CD8-positive, alpha-beta memory T cell (primary cell): Measurements from ENCODE around the gene LCA5. TPM values are rescaled to one million over a fixed set of nuclear protein-coding genes. Genes with fewer than 3 reads are reported as not detected.

Source experiments
- CTCF ChIA-PET: fragments of 350-600 bp; sonication (Branson Sonifier 250); formaldehyde crosslinking; loops from one replicate; lab custom pipeline; 2021; ENCODE audit warnings: antibody characterized with exemption; lab: Charles Lee
- POLR2A ChIA-PET: fragments of 350-600 bp; sonication (Branson Sonifier 250); formaldehyde crosslinking; loops from one replicate; lab custom pipeline; 2021; ENCODE audit warnings: antibody characterized with exemption; lab: Charles Lee
- DNase-seq, 5 donors: peaks; one replicate each; pipeline versions ENCODE4 v3.0.0 to v3.0.0-alpha.2; 2020 to 2022; ENCODE audit warnings: mixed read lengths in 1 of 5
- H3K27ac ChIP-seq: one replicate; pipeline ENCODE4 v1.7.0; 2013; ENCODE audit warnings: low read depth, mild to moderate bottlenecking, low read length, moderate library complexity
- H3K27me3 ChIP-seq: 2 replicates; pipeline ENCODE4 v1.7.0; 2013; ENCODE audit warnings: low read length, mild to moderate bottlenecking; ENCODE audit not compliant: insufficient read depth, poor library complexity, severe bottlenecking
- H3K36me3 ChIP-seq: 2 replicates; pipeline ENCODE4 v1.7.0; 2013; ENCODE audit warnings: mild to moderate bottlenecking, low read length, moderate library complexity; ENCODE audit not compliant: insufficient read depth
- H3K4me1 ChIP-seq: 2 replicates; pipeline ENCODE4 v1.7.0; 2013; ENCODE audit warnings: mild to moderate bottlenecking, low read length, moderate library complexity; ENCODE audit not compliant: insufficient read depth
- H3K4me3 ChIP-seq: 2 replicates; pipeline ENCODE4 v1.7.0; 2013; ENCODE audit warnings: mild to moderate bottlenecking, low read length
- H3K9me3 ChIP-seq: 2 replicates; pipeline ENCODE4 v1.7.0; 2013; ENCODE audit warnings: mild to moderate bottlenecking, low read length
- H3K27ac Mint-ChIP-seq, 8 donors: one replicate each; pipeline ENCODE4 v1.8.0; 2020 to 2021; ENCODE audit warnings: mixed read lengths in 8 of 8, mild to moderate bottlenecking in 6 of 8, inconsistent platforms in 3 of 8, moderate library complexity in 3 of 8
- H3K27me3 Mint-ChIP-seq, 2 donors: one replicate each; pipeline ENCODE4 v1.8.0; 2020 to 2021; ENCODE audit warnings: mixed read lengths in 2 of 2, mild to moderate bottlenecking in 1 of 2, moderate library complexity in 1 of 2
- H3K36me3 Mint-ChIP-seq, 3 donors: one replicate each; pipeline ENCODE4 v1.8.0; 2020 to 2021; ENCODE audit warnings: mixed read lengths in 3 of 3, inconsistent platforms in 1 of 3, mild to moderate bottlenecking in 1 of 3
- H3K4me1 Mint-ChIP-seq, 3 donors: one replicate each; pipeline ENCODE4 v1.8.0; 2020 to 2021; ENCODE audit warnings: mixed read lengths in 3 of 3, inconsistent platforms in 1 of 3, mild to moderate bottlenecking in 1 of 3
- H3K4me3 Mint-ChIP-seq, 7 donors: one replicate each; pipeline ENCODE4 v1.8.0; 2020 to 2021; ENCODE audit warnings: mixed read lengths in 7 of 7, mild to moderate bottlenecking in 6 of 7, moderate library complexity in 4 of 7, inconsistent platforms in 2 of 7
- H3K9me3 Mint-ChIP-seq, 5 donors: one replicate each; pipeline ENCODE4 v1.8.0; 2020 to 2022; ENCODE audit warnings: mixed read lengths in 5 of 5, mild to moderate bottlenecking in 3 of 5, moderate library complexity in 2 of 5, inconsistent platforms in 1 of 5
- polyA plus RNA-seq: library from polyadenylated mRNA; unstranded; fragments of 300-500 nt; fragmentation: Illumina TruSeq; gene quantifications from one replicate; pipeline ENCODE4 v1.2.3, GENCODE V29; 2021
- total RNA-seq, 2 experiments: library from RNA; stranded (reverse); gene quantifications; one replicate each; pipeline ENCODE4 v1.2.3, GENCODE V29; 2021

Gene LCA5
- total and polyA plus RNA-seq, 3 experiments from 2014 or later: 0.12 to 0.22 (median 0.16) TPM

- H3K4me1 ChIP-seq: no peaks in the 10 kb centered on the region
- H3K4me3 ChIP-seq: no peak overlapping the region
- no peaks in the 10 kb centered on the region for H3K9me3 ChIP-seq
- DNase-seq: peak in 2 of 5 donors; percentile 3 to 33
- Mint-ChIP-seq H3K4me3 (peak overlapping the region in 1 of 7 donors; percentile 29), H3K9me3 (no peaks in the 10 kb centered on the region), H3K27me3 (no peaks in the 10 kb centered on the region), H3K4me1 (peaks cover 0 to 3% (median 1%) of the 10 kb centered on the region in 3 donors), H3K27ac (no peak overlapping the region), H3K36me3 (no peaks in the 10 kb centered on the region)
- H3K27ac ChIP-seq: no peak overlapping the region
- H3K36me3 ChIP-seq: no peaks in the 10 kb centered on the region
- ChIA-PET POLR2A (no interaction called here), CTCF (no interaction called here)
- H3K27me3 ChIP-seq: no peaks in the 10 kb centered on the region
Observed at GRCh38 chr6:79570129-79571029, 33.1 kb upstream of the LCA5 start.

- Mint-ChIP-seq H3K4me3 (no peak overlapping the region), H3K9me3 (no peaks in the 10 kb centered on the region), H3K27me3 (no peaks in the 10 kb centered on the region), H3K36me3 (no peaks in the 10 kb centered on the region), H3K4me1 (peaks cover 0 to 3% (median 1%) of the 10 kb centered on the region in 3 donors), H3K27ac (no peak overlapping the region)
- H3K36me3 ChIP-seq: no peaks in the 10 kb centered on the region
- no peak for DNase-seq
- POLR2A ChIA-PET: no interaction called here
- no peak overlapping the region for H3K27ac ChIP-seq
- no peaks in the 10 kb centered on the region for H3K4me1 ChIP-seq
- H3K4me3 ChIP-seq: no peak overlapping the region
- CTCF ChIA-PET: no interaction called here
- no peaks in the 10 kb centered on the region for H3K27me3 ChIP-seq
- no peaks in the 10 kb centered on the region for H3K9me3 ChIP-seq
Observed at GRCh38 chr6:79568996-79569395, 31.8 kb upstream of the LCA5 start.

- no peak for DNase-seq
- Histone ChIP-seq H3K9me3 (no peaks in the 10 kb centered on the region), H3K36me3 (no peaks in the 10 kb centered on the region), H3K27me3 (no peaks in the 10 kb centered on the region), H3K27ac (no peak overlapping the region), H3K4me1 (no peaks in the 10 kb centered on the region), H3K4me3 (no peak overlapping the region)
- POLR2A ChIA-PET: no interaction called here
- H3K4me1 Mint-ChIP-seq: no peaks in the 10 kb centered on the region
- no peaks in the 10 kb centered on the region for H3K27me3 Mint-ChIP-seq
- CTCF ChIA-PET: no interaction called here
- no peaks in the 10 kb centered on the region for H3K36me3 Mint-ChIP-seq
- no peak overlapping the region for H3K27ac Mint-ChIP-seq
- H3K4me3 Mint-ChIP-seq: no peak overlapping the region
- H3K9me3 Mint-ChIP-seq: no peaks in the 10 kb centered on the region
Observed at GRCh38 chr6:79564636-79565035, 27.4 kb upstream of the LCA5 start.

- DNase-seq: no peak
- no peaks in the 10 kb centered on the region for H3K36me3 Mint-ChIP-seq
- H3K9me3 Mint-ChIP-seq: no peaks in the 10 kb centered on the region
- no peak overlapping the region for H3K4me3 Mint-ChIP-seq
- no peaks in the 10 kb centered on the region for H3K4me1 ChIP-seq
- H3K27ac Mint-ChIP-seq: no peak overlapping the region
- H3K9me3 ChIP-seq: no peaks in the 10 kb centered on the region
- POLR2A ChIA-PET: no interaction called here
- H3K36me3 ChIP-seq: no peaks in the 10 kb centered on the region
- no peaks in the 10 kb centered on the region for H3K27me3 ChIP-seq
- CTCF ChIA-PET: no interaction called here
- H3K27ac ChIP-seq: no peak overlapping the region
- H3K4me1 Mint-ChIP-seq: no peaks in the 10 kb centered on the region
- peaks cover 0 to 3% of the 10 kb centered on the region in 2 donors for H3K27me3 Mint-ChIP-seq
- H3K4me3 ChIP-seq: no peak overlapping the region
Observed at GRCh38 chr6:79559706-79560105, 22.5 kb upstream of the LCA5 start.

- Histone ChIP-seq H3K27me3 (no peaks in the 10 kb centered on the region), H3K36me3 (no peaks in the 10 kb centered on the region), H3K4me1 (no peaks in the 10 kb centered on the region), H3K27ac (no peak overlapping the region), H3K9me3 (no peaks in the 10 kb centered on the region), H3K4me3 (no peak overlapping the region)
- H3K4me1 Mint-ChIP-seq: no peaks in the 10 kb centered on the region
- no peaks in the 10 kb centered on the region for H3K36me3 Mint-ChIP-seq
- no peak overlapping the region for H3K27ac Mint-ChIP-seq
- CTCF ChIA-PET: no interaction called here
- no peak for DNase-seq
- no peak overlapping the region for H3K4me3 Mint-ChIP-seq
- no peaks in the 10 kb centered on the region for H3K9me3 Mint-ChIP-seq
- POLR2A ChIA-PET: no interaction called here
- H3K27me3 Mint-ChIP-seq: peaks cover 0 to 3% of the 10 kb centered on the region in 2 donors
Observed at GRCh38 chr6:79557673-79558467, 20.6 kb upstream of the LCA5 start.

- Mint-ChIP-seq H3K9me3 (no peaks in the 10 kb centered on the region), H3K4me1 (no peaks in the 10 kb centered on the region), H3K36me3 (no peaks in the 10 kb centered on the region), H3K27me3 (peaks cover 0 to 5% of the 10 kb centered on the region in 2 donors), H3K4me3 (no peak overlapping the region), H3K27ac (no peak overlapping the region)
- CTCF ChIA-PET: no interaction called here
- H3K4me1 ChIP-seq: no peaks in the 10 kb centered on the region
- H3K27me3 ChIP-seq: no peaks in the 10 kb centered on the region
- no peak for DNase-seq
- POLR2A ChIA-PET: no interaction called here
- H3K27ac ChIP-seq: no peak overlapping the region
- H3K36me3 ChIP-seq: no peaks in the 10 kb centered on the region
- H3K9me3 ChIP-seq: no peaks in the 10 kb centered on the region
- no peak overlapping the region for H3K4me3 ChIP-seq
Observed at GRCh38 chr6:79554305-79554704, 17.1 kb upstream of the LCA5 start.

GRCh38 chr6:79551401-79551800, 14.2 kb upstream of the LCA5 start:
- Histone ChIP-seq H3K9me3 (no peaks in the 10 kb centered on the region), H3K27me3 (no peaks in the 10 kb centered on the region), H3K27ac (no peak overlapping the region), H3K4me1 (no peaks in the 10 kb centered on the region), H3K36me3 (no peaks in the 10 kb centered on the region), H3K4me3 (no peak overlapping the region)
- ChIA-PET CTCF (no interaction called here), POLR2A (no interaction called here)
- peaks cover under 1 to 5% of the 10 kb centered on the region in 2 donors for H3K27me3 Mint-ChIP-seq
- H3K9me3 Mint-ChIP-seq: no peaks in the 10 kb centered on the region
- H3K27ac Mint-ChIP-seq: no peak overlapping the region
- no peak for DNase-seq
- H3K4me3 Mint-ChIP-seq: no peak overlapping the region
- H3K4me1 Mint-ChIP-seq: no peaks in the 10 kb centered on the region
- H3K36me3 Mint-ChIP-seq: no peaks in the 10 kb centered on the region

GRCh38 chr6:79548304-79548703, 11.1 kb upstream of the LCA5 start:
- H3K27me3 Mint-ChIP-seq: peaks cover 3 to 4% of the 10 kb centered on the region in 2 donors
- no peak overlapping the region for H3K27ac Mint-ChIP-seq
- no peak for DNase-seq
- no peaks in the 10 kb centered on the region for H3K36me3 Mint-ChIP-seq
- Histone ChIP-seq H3K27ac (no peak overlapping the region), H3K27me3 (no peaks in the 10 kb centered on the region), H3K4me3 (no peak overlapping the region), H3K4me1 (no peaks in the 10 kb centered on the region), H3K36me3 (no peaks in the 10 kb centered on the region), H3K9me3 (no peaks in the 10 kb centered on the region)
- H3K9me3 Mint-ChIP-seq: no peaks in the 10 kb centered on the region
- ChIA-PET CTCF (no interaction called here), POLR2A (no interaction called here)
- no peak overlapping the region for H3K4me3 Mint-ChIP-seq
- no peaks in the 10 kb centered on the region for H3K4me1 Mint-ChIP-seq
